Inflammatory macrophage treated with lipopolysaccharide for 1 hour (primary cell): Measurements from ENCODE around the gene INSRR.
A peak's percentile ranks its signal among the peaks of the same experiment; 100 is the strongest.

Experiments used
- DNase-seq, 2 donors: peaks; one replicate each; pipeline ENCODE4 v3.0.0-alpha.2; 2020 to 2022

The INSRR gene

DNA sequence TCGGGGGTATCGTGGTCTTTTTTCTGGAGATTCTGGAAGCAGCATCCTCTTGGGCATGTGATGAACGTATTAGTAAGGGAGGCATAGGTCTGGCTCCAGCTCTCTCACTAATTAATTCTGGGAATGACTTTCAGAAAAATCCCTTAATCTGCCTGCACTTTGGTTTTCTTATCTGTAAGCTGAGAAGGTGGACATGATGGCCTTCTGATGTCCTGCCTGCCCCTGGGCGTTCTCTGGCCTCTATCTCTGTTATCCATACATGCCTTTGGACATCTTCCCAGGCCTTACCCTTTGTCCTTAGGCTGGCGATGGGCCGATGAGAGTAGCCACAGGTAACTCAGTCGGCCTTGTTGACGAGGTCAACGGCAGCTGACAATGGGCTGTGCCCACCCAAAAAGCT lies 10.5 kb upstream of the INSRR start:
- no peak for DNase-seq

DNA sequence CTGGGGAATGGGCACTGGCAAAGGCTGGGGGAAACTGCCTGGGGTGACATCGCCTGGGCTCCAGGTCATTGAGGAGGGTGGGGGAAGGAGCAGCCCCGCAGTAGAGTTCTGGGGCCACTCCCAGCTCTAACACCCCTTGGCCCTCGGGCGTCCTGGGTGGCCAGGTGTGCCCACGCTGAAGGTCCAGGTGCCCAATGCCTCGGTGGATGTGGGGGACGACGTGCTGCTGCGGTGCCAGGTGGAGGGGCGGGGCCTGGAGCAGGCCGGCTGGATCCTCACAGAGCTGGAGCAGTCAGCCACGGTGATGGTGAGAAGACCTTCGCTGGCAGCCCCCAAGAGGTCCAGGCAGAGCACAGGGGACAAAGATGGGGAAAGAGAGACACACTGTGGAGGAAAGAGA lies 9.4 kb upstream of the INSRR start:
- no peak for DNase-seq

DNA sequence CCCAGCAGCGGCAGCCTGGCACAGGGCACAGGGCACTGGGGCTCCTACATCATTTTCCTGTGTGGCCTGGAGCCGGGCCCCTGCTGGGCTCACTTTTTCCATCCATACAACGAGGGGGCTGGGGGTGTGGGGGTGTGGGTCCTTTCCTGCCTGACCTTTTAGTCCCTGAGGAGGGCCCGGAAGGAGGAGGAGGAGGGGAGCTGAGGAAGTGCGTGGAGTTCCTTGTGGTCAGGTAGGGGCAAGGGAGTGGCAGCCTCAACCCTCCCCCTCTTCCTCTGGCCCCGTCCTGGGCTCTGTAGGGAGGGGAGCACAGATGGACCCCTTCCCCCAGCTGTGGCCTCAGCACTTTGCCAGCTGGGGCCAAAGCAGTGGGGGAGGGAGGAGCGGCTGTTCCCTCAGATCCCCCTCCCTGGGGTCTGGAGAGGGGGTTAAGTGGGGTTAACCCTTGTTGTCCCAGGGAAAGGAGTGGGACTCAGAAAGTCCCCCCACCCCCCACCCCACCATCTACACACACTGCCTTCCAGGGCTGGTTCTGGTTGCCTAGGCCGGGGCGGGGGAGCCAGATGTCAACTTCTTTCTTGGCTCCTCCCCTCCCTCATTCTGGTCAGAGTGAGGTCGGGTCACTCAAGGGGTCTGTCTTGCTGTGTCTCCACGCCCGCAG lies 7.5 kb upstream of the INSRR start:
- no peak for DNase-seq

DNA sequence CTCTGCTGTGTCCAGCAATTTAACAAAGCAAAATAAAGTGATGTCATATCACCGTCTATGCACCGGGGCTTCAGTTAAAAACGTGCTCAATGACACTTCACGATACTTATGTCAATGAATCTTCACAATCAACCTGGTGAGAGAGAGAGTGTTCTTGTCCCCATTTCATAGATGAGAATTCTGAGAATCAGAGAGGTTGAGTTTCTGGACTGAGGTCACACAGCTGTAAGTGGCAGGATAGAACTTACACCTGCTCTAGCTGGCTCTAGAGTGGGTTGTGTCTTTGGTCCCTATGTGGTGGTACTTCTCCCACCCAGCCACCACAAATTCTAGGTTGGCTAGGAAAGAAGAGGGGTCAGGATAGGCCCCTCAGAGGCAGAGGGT lies 6.9 kb upstream of the INSRR start:
- no peak for DNase-seq

DNA sequence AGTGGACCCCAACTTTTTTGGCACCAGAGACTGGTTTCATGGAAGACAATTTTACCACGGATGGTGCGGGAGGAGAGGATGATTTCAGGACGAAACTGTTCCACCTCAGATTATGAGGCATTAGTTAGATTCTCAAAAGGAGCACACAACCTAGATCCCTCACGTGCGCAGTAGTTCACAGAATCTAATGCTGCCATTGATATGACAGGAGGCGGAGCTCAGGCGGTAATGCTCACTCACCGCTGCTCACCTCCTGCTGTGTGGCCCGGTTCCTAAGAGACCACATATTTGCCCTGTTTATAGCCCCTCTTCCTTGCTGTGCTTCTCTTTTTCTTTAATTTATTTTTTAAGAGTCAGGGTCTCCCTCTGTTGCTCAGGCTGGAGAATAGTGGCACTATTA lies 6.3 kb upstream of the INSRR start:
- no peak for DNase-seq

DNA sequence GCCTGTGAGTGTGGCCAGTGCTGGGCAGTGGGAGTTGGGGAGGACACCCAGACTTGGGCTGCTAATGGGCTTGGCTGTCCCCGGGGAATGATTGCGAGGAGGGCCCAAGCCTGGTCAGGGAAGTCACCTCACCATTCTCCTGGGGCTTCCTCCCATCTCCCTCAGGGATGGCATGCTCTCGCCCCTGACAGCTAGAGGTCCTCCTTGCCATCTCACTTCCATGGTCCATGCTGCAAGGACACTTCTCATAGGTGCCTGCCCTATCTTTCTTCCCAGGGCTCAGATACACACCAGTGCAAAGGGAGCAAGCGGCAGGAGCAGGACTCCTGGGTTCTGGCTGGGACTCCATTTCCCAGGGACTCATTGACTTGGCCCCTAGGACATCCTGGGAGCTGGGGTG lies 5.9 kb upstream of the INSRR start:
- DNase-seq = no peak

DNA sequence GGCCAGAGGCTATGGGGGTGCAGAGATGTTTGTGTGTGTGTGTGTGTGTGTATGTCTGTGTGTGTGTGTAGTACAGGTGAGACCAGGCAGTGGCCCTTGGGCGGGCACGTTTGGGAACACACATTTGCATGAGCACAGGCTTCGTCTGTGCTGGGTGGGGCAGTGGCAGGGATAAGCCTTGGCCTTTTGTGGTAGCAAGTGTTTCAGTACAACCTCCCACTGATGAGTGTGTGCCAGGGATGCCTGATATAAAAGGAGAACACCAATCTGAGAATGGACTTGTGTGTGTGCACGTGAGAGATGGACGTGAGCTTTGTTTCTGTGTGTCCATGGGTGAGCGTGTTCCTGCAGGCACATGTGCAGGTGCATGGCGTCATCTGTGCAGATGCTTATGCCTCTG lies 4.7 kb upstream of the INSRR start:
- DNase-seq = no peak

DNA sequence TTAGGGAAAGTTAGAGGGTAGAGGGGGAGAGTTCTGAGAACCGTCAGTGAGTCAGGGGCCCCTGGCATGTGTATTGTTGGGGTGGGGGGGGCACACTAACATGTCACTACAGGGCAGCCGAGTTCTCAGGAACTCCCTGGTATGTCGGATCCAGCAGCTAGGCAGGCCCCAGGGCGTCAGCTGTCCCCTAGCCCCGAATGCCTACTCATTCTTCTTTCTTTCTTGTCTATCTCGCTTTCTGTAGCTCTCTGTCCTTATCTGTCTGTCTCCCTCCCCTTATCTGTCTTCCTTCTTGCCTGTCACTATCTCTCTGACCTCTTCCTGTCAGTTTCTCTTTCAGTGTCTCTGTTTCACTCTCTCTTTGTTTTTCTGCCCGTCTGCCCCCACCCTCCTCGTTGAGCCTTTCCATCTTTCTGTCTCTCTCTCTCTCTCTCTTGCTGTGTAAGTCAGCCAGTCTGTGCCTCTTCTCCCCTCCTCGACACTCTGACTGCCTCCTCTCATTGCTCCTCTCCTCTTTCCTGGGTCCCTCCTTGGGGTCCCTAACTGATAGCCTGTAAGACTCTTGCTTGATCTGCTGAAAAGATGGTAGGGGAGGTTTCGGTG lies 4.2 kb upstream of the INSRR start:
- no peak for DNase-seq

DNA sequence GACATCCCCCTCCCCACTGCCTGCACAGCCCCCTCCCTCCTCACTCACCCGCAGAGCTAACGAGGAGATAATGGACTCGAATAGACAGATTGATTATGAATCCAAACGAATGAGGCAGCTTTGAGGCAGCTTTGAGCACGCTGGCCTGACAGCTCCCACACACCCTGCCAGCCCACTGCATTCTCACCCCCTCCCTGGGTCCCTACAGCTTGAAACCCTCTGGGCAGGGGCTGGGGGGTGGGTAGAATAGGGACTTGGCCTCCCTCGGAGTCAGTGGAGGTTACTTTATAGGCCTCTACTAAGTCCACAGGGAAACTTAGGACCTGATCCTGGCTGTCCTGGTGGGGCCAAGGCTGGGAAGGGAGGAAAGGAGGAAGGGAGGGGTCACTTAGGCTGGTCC lies 3.7 kb upstream of the INSRR start:
- no peak for DNase-seq

DNA sequence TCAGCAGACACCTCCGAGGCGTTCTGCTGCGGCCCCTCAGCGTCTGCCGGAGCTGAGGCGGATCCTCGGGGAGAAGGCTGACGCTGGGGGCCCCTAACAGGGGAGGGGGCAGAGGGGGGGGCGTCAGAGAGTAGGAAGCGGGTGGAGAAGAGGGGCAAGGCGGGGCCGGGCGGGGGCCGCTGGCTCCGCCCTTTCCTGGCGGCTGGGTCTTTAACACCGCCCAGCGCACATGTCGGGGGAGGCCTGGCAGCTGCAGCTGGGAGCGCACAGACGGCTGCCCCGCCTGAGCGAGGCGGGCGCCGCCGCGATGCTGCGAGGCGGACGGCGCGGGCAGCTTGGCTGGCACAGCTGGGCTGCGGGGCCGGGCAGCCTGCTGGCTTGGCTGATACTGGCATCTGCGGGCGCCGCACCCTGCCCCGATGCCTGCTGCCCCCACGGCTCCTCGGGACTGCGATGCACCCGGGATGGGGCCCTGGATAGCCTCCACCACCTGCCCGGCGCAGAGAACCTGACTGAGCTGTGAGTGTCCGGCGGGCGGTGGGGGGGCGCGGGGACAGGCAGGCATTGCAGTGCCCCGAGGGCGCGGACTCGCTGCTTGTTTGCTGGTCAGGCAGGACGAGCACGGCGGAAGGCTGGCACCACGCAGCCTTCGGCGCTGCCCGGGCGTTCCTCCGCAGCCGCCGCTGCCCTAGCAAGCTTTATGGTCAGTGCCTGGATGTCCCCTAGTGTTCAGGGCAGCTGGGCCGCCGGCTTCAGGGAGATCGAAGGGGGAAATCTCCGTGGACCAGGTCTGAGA lies 1.9 kb upstream of the INSRR start, which contains the start of gene NTRK1:
NTRK1 (plus strand) TSS at position 238 of the 796 bp plus-strand sequence; CDS start at position 308, 70 bp downstream.
- DNase-seq = no peak

DNA sequence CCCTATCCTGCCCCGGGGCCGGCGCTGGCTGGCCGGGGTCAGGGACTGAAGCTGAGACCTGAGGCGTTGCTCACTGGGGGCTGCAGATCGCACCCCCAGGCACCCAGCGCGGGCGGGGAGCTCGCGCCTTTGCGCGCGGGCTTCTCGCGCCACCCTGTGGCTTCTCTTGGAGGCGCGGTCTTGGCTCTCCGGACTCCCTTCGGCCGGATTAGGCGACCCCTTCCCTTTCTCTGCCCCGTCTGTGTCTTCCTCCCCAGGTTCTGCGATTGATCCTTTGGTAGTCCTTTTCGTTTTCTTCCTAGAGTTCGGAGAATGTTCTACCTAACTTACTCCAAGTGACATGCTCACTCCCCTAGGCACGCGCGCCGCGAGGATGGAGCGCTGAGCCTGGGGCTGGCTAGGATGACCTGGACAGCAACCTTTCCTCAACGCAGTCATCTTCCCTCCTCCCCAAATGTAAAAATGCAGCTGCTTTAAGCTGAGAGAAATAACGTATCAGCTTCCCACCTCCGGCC lies 1.3 kb upstream of the INSRR start:
- peak in 1 of 2 donors; percentile 42 for DNase-seq

DNA sequence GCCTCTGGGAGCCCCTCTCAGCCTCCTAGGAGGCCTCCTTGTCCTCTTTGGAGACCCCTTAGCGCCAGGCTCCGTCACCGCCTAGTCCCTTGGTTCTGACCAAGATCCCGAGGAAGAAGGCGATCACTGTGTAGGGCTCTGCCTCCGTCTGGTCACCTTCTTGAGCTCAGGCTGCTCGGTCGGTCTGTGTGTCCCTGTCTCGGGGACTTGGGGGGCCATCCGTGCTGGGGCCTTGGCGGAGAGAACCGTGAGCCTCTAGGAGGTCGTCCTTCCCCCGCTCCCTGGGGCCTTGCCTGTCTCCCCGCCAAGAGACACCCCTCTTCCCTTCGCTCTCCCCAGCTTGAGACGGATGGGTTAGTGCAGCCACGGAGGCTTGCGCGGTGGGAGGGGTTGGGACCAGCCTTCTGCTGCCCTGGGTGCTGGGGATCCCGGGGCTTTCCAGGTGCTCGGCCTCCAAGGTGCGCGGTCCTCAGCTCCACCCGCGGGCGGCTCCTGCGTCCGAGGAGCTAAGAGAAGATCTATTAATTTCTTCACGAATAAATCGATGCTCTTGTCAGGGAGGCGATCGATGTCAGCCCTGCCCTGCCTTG lies 701 bp upstream of the INSRR start:
- DNase-seq = no peak

DNA sequence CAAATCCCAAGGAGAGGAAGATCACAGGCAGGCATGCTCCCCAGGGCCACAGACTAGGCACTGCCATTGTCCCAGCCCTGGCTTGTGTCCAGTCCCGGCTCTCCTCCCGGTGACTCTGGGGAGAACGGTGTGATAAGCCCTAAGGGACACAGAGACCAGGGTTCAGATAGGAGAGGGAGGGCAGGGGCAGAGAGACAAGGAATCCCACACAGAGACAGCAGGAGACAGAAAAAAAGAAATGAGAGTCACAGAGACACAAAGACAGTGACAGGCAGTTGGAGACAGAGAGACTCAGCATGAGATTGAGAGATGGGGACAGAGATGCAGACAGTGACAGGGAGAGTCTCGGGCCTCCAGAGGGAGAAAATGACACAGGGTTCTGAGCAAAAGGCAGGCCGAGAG lies 361 bp downstream of the INSRR start:
- no peak for DNase-seq

DNA sequence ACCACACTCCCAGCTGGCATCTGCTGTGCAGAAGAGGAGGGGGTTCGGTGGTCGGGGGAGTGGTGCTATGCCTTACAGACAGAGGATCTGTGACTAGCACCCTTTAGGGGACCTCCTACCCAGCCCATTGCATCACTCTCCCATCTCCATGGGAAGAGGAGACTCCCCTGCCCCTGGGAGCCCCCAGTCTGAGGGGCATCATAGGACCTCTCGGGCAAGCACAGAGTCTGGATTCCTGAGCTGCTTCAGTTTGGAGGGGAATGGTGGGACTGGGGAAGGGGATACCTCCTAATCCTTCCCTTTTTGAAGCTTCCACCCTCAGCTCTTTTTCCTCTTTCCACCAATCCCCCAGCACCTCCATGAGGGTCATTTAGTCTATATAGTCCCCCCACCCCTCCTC lies 1.4 kb downstream of the INSRR start:
- no peak for DNase-seq

DNA sequence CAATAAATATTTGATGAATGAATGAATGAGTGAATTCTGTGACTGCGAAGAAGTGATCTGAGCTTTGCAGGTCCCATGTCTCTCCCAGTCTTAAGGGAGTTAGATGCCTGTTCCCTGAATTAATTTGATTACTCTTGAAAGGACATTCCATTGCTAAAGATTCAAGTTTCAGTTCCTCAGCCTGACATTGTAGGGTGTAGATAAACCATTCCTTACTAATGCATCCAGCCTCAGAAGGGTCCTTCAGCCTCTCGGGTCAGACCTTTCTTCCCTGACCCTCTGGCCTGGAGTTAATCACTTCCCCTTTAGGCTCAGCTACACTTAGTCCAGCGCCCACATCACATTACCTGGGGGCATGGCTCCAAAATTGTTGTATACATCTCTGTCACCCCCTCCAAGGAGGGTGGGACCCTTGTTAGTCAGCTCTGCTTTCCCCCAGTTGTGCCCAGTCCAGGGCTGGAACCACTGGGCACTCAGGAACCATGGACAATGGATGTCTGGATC lies 2.6 kb downstream of the INSRR start:
- peak in 1 of 2 donors; percentile 5 for DNase-seq

DNA sequence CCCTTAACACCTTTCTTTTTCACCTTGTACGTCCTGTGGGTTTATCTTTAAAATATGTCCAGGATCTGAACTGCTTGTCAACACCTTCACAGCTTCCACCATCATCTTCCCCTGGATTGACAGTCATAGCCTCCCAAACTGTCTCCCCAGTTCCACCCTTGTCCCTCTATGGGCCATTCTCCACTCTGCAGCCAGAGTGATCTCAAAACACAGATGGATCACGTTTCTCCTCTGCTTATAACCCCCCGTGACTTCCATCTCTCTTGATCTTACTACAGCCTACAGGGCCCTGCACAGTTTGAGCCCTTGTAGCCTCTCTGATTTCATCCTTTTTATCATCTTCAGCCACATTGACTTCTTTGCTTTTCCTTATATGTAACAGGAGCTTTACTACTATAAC lies 4.3 kb downstream of the INSRR start:
- DNase-seq = no peak

DNA sequence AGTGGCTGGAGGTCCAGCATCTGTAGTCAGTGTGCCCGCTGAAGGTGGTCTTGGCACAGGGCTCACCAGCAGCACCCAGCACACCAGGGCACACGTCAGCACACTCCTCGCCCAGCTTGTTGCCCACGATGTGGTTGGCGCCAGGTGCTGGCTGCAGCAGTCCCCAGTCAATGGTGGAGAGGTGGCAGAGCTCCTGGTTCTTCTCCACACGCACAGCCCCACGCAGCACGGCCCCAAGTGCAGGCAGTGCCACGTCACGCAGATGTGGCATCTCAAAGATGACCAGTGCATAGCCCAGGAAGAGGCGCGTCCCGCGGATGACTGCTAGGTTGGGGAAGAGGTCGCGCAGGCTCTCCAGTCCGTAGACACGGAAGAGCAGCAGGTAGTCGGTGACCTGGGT lies 5.2 kb downstream of the INSRR start:
- no peak for DNase-seq

DNA sequence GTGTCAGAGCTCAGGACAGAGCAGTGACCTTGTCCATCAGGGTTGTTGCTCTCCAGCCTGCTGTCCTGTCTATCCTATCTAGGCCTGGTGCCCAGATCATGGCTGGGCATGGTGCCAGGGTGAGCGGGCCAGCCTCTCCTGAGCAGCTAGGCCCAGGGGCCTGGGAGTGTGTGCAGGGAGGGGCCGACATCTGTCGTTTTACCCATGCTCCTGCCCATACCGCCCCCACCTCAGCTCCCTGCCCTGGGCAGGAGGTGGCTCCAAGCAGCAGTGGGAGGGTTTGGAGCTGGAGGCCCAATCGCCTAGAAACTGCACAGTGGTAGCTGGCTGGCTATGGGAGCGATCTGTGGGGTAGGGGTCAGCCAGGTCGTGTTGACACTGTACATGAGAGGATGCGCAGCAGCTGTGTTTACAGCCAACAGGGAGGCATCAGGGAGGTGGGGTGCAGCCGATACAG lies 6.5 kb downstream of the INSRR start:
- no peak for DNase-seq

DNA sequence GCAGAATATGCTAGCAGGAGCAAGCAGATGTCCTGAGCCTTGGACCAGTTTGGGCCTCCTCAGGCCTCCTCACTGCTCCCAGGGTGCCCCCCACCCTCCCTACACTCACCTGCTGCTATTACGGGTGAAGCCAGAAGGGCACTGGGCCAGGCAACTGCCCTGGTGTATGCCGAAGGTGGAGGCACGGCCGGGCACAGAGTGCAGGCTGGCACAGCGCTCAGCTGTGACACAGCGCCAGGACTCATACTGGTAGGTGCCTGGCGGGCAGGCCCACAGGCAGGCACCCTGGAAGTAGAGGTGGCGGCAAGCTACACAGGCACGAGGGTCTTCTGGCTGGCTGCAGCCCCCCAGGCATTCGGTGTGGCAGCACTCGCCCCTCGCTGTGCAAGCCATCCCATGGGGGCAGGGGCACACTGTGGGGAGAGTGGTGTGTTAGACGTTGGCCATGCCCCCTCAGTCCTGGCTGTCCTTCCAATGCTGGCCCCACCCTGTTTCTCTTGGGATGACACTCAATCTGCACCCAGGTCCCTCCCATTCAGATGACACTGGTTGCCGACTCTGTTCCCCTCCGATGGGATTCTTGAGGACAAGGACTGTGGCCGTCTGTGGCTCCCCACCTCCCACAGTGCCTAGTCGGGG lies 7.0 kb downstream of the INSRR start:
- no peak for DNase-seq

DNA sequence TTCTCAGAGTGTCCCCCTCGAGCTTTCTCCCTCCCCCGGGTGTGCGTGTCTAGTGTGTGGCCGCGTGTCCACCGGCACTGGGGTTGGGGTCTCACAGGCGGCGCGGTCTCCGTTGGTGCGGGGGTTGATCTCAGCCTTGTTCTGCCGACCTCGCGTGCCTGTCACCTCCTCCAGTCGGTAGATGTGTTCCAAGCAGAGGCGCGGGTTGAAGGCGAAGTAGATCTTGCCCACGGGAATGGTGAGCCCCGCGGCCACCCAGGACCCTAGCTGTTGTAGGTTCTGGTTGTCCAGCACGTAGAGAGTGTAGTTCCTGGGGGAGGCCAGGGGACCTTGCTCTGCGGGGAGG lies 9.8 kb downstream of the INSRR start:
- DNase-seq = no peak

DNA sequence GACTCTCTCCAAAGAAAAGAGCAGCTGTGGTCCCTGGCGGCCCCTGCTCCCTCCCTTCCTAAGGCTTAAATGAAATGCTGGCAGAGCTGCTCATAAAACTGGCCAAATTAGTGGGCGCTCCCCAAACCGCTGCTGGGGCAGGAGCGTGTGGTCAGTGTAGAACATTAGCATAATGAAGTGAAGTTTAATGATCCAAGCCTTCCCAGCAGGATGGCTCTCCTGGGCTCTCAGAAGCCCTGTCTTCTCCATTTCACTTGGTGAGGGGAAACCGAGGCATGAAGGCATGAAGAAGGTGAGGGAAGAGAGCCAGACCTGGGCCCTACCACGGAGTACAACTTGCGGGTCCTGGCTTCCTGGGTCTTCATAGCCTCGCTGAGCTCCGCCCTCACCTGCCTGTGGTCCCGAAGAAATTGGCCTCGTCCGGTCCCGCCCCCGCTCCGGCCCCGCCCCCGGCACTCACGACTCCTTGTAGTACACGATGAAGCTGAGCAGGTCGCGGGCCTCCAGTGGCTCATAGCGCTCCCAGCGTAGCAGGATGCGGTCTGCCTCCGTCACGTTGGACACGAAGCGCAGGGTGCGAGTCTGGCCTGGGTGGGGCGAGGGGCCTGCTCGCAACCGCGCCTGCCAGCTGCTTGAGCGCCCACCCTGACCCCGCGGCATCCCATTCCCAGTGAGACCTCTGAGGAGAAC lies 10.3 kb downstream of the INSRR start:
- DNase-seq = no peak
